Measurements from ENCODE around the gene TST.

DNA sequence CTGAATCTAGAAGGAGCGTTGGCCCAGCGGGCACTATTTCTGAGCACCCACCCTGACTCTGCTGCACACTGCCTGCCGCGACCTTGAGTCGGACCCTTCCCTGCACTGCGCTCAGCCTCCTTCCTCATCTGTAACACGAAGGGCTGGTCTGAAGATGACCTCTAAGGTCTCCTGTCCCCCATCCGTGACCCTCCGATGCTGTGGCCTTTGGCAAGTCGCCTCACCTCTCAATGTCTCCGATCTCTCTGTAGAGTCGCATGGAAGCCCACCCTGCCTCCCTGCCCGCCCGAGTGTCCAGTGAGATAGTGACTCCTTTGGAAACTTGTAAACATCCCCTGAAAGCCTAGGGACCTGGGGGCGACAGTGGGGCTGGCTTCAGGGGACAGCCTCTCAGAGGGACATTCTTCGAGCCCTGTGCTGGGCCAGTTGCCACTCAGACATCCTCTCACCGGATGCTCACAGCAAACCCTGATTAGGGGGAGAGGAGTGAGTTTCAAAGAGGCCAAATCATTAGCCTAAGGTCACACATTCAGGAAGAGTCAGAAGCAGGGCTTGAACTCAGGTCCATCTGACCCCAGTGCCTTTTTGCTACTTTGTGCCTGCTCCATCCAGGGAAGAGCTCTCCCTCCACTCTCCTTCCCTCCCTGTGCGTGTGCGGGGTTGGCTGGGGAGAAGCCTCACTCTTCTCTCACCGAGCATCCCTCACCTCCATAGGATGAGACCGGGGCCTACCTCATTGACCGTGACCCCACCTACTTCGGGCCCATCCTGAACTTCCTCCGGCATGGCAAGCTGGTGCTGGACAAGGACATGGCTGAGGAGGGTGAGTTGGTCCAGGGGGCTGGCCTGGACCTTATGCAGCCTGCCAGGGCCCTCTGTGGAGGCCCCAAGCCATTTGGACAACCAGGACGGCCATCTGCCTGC, 33.4 kb upstream of the TST start:
- TF ChIP-seq POLR2AphosphoS5 (IDR thresholded peaks at IDR 0.05; ENCODE audit: low read depth, low read length) (no peak), FOXP2 (optimal IDR thresholded peaks at IDR 0.05; ENCODE audit: borderline replicate concordance, extremely low read depth, extremely low read length, insufficient read depth) (no peak)
- TF ChIP-seq, protein P1, sequence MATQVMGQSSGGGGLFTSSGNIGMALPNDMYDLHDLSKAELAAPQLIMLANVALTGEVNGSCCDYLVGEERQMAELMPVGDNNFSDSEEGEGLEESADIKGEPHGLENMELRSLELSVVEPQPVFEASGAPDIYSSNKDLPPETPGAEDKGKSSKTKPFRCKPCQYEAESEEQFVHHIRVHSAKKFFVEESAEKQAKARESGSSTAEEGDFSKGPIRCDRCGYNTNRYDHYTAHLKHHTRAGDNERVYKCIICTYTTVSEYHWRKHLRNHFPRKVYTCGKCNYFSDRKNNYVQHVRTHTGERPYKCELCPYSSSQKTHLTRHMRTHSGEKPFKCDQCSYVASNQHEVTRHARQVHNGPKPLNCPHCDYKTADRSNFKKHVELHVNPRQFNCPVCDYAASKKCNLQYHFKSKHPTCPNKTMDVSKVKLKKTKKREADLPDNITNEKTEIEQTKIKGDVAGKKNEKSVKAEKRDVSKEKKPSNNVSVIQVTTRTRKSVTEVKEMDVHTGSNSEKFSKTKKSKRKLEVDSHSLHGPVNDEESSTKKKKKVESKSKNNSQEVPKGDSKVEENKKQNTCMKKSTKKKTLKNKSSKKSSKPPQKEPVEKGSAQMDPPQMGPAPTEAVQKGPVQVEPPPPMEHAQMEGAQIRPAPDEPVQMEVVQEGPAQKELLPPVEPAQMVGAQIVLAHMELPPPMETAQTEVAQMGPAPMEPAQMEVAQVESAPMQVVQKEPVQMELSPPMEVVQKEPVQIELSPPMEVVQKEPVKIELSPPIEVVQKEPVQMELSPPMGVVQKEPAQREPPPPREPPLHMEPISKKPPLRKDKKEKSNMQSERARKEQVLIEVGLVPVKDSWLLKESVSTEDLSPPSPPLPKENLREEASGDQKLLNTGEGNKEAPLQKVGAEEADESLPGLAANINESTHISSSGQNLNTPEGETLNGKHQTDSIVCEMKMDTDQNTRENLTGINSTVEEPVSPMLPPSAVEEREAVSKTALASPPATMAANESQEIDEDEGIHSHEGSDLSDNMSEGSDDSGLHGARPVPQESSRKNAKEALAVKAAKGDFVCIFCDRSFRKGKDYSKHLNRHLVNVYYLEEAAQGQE (IDR thresholded peaks at IDR 0.05; ENCODE audit: insufficient read depth in 1 of 2, low read depth in 2 of 2, low read length in 2 of 2), result no peak
